B cell (primary cell): Measurements from ENCODE around the gene SDC4.
A peak's percentile ranks its signal among the peaks of the same experiment; 100 is the strongest.

Source experiments
- EZH2 ChIP-seq: IDR thresholded peaks from 2 replicates; pipeline ENCODE4 v1.6.1; 2012; ENCODE audit warnings: borderline replicate concordance, low read depth, mild to moderate bottlenecking, moderate library complexity, low read length; ENCODE audit not compliant: insufficient read depth, poor library complexity, severe bottlenecking
- TF ChIP-seq, protein P1 (sequence below): fragments of 200-600 bp; IDR thresholded peaks from one replicate; pipeline ENCODE4 v1.8.0; 2022; ENCODE audit warnings: antibody characterized with exemption, mild to moderate bottlenecking

DNA sequence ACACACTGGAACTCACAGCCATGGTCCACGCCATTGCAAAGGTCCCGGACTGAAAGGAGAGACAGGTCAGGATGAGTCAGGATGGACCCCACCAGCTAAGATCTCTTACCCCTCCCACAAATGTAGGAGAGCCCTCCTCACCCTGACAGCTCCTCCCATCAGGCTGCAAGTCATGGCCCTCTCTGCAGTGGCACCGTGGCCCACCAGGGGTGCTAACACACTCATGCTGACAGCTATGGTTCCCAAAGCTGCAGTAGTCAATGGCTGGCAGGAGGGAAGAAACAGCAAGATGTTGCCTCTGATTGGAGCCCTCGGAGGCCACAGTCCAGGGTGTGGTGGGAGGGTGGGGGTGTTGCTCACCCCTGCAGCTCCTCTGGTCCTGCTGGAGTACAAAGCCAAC is 47.3 kb downstream of the SDC4 start:
- TF ChIP-seq, protein P1, sequence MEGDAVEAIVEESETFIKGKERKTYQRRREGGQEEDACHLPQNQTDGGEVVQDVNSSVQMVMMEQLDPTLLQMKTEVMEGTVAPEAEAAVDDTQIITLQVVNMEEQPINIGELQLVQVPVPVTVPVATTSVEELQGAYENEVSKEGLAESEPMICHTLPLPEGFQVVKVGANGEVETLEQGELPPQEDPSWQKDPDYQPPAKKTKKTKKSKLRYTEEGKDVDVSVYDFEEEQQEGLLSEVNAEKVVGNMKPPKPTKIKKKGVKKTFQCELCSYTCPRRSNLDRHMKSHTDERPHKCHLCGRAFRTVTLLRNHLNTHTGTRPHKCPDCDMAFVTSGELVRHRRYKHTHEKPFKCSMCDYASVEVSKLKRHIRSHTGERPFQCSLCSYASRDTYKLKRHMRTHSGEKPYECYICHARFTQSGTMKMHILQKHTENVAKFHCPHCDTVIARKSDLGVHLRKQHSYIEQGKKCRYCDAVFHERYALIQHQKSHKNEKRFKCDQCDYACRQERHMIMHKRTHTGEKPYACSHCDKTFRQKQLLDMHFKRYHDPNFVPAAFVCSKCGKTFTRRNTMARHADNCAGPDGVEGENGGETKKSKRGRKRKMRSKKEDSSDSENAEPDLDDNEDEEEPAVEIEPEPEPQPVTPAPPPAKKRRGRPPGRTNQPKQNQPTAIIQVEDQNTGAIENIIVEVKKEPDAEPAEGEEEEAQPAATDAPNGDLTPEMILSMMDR: peak; percentile 43
- no peak for TF ChIP-seq EZH2
